Smooth muscle cell (in vitro differentiated cells): ENCODE data around the gene RIMBP2. TPM values are rescaled to one million over a fixed set of nuclear protein-coding genes. Genes with fewer than 3 reads are reported as not detected.

Experiments
- DNase-seq: peaks from one replicate; lab custom pipeline; 2025; ENCODE audit not compliant: unreplicated experiment; lab: John Stamatoyannopoulos, UW
- H2AFZ ChIP-seq: fragments of 200-600 bp; sonication (generic); 2 replicates; pipeline ENCODE4 v1.6.0; 2016; ENCODE audit warnings: antibody characterized with exemption, low read depth, mild to moderate bottlenecking
- H3F3A ChIP-seq: fragments of 200-600 bp; sonication (generic); 2 replicates; pipeline ENCODE4 v1.6.0; 2017; ENCODE audit warnings: antibody characterized with exemption, low read depth
- H3K27ac ChIP-seq: fragments of 200-600 bp; sonication (generic); 2 replicates; pipeline ENCODE4 v1.5.1; 2016; ENCODE audit warnings: low read depth, mild to moderate bottlenecking
- H3K27me3 ChIP-seq: fragments of 200-600 bp; sonication (generic); 2 replicates; pipeline ENCODE4 v1.6.1; 2016; ENCODE audit warnings: low read depth, mild to moderate bottlenecking
- H3K36me3 ChIP-seq: fragments of 200-600 bp; sonication (generic); 2 replicates; pipeline ENCODE4 v1.5.1; 2016; ENCODE audit warnings: low read depth
- H3K4me1 ChIP-seq: fragments of 200-600 bp; sonication (generic); 2 replicates; pipeline ENCODE4 v1.5.1; 2016; ENCODE audit warnings: low read depth
- H3K4me2 ChIP-seq: fragments of 200-600 bp; sonication (generic); 2 replicates; pipeline ENCODE4 v1.6.0; 2016; ENCODE audit warnings: mild to moderate bottlenecking
- H3K4me3 ChIP-seq: fragments of 200-600 bp; sonication (generic); 2 replicates; pipeline ENCODE4 v1.5.1; 2016; ENCODE audit warnings: mild to moderate bottlenecking
- H3K79me2 ChIP-seq: fragments of 200-600 bp; sonication (generic); 2 replicates; pipeline ENCODE4 v1.6.0; 2016; ENCODE audit warnings: low read depth, mild to moderate bottlenecking
- H3K9ac ChIP-seq: fragments of 200-600 bp; sonication (generic); 2 replicates; pipeline ENCODE4 v1.6.0; 2016; ENCODE audit warnings: low read depth
- H3K9me3 ChIP-seq: fragments of 200-600 bp; sonication (generic); replicated peaks from 2 replicates; pipeline ENCODE4 v1.5.1; 2016; ENCODE audit warnings: low read depth
- H4K20me1 ChIP-seq: fragments of 200-600 bp; sonication (generic); 2 replicates; pipeline ENCODE4 v1.6.0; 2016; ENCODE audit warnings: low read depth
- CTCF ChIP-seq: fragments of 200-600 bp; sonication (generic); IDR thresholded peaks from 2 replicates; pipeline ENCODE4 v1.5.1; 2017; ENCODE audit warnings: borderline replicate concordance, mild to moderate bottlenecking, antibody characterized with exemption; ENCODE audit not compliant: insufficient read depth, poor library complexity, severe bottlenecking
- WGBS: methylation state at CpG from one replicate; pipeline ENCODE4 v1.1.7; 2016; ENCODE audit warnings: low lambda C conversion rate; 5-methylcytosine and 5-hydroxymethylcytosine counted together
- polyA plus RNA-seq: library from polyadenylated mRNA; unstranded; fragments of >200 nt; fragmentation: Nextera tagmentation; extraction: Ambion mirVana; gene quantifications from 2 replicates; pipeline ENCODE4 v1.2.1, GENCODE V29; 2016
- total RNA-seq: library from RNA; depleted of rRNA; stranded (reverse); fragments of >200 nt; gene quantifications from 2 replicates; pipeline ENCODE4 v1.2.3, GENCODE V29; 2014

Gene RIMBP2
- total and polyA plus RNA-seq, 2 experiments from 2014 or later, result 2.3 TPM; not detected in 1

GRCh38 chr12:130441771-130442760 lies 274.0 kb downstream of the RIMBP2 start:
- Histone ChIP-seq H3K4me3 (no peak overlapping the region), H3K9ac (no peak overlapping the region), H3K36me3 (no peaks in the 10 kb centered on the region), H3K9me3 (no peaks in the 10 kb centered on the region), H3K79me2 (no peaks in the 10 kb centered on the region), H3F3A (no peaks in the 10 kb centered on the region), H4K20me1 (no peaks in the 10 kb centered on the region), H2AFZ (no peak overlapping the region), H3K27ac (no peak overlapping the region), H3K4me2 (no peak overlapping the region), H3K27me3 (no peaks in the 10 kb centered on the region), H3K4me1 (no peaks in the 10 kb centered on the region)
- TF ChIP-seq CTCF, result no peak
- 92% methylated on average over 45 of the region's 45 CpGs for WGBS
- no peak for DNase-seq

GRCh38 chr12:130440411-130441080 lies 275.6 kb downstream of the RIMBP2 start:
- no peak for TF ChIP-seq CTCF
- no peaks in the 10 kb centered on the region for H3K4me1 ChIP-seq
- no peak for DNase-seq
- H3K9ac ChIP-seq, result no peak overlapping the region
- H4K20me1 ChIP-seq, result no peaks in the 10 kb centered on the region
- H3K79me2 ChIP-seq, result no peaks in the 10 kb centered on the region
- H3F3A ChIP-seq, result no peaks in the 10 kb centered on the region
- H3K9me3 ChIP-seq, result no peaks in the 10 kb centered on the region
- WGBS, result 94% methylated on average over 23 of the region's 23 CpGs
- no peak overlapping the region for H3K4me3 ChIP-seq
- H2AFZ ChIP-seq, result no peak overlapping the region
- H3K27me3 ChIP-seq, result no peaks in the 10 kb centered on the region
- H3K36me3 ChIP-seq, result no peaks in the 10 kb centered on the region
- no peak overlapping the region for H3K4me2 ChIP-seq
- no peak overlapping the region for H3K27ac ChIP-seq

DNA sequence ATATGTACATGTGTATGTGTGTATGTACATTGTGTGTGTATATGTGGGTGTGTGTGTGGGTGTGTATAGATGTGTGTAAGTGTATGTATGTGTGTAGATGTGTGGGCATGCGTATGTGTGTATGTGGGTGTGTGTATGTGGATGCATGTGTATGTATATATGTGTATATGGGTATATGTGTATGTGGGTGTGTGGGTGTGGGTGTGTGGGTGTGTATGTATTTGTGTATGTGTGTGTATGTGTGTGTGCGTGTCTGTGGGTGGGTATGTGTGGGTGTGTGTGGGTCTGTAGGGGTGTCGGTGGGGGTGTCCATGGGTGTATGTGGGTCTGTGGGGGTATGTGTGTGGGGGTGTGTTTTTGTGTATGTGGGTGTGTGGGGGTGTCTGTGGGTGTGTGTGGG lies 276.8 kb downstream of the RIMBP2 start:
- Histone ChIP-seq H2AFZ (no peak overlapping the region), H3K9me3 (no peaks in the 10 kb centered on the region), H3K4me3 (no peak overlapping the region), H3K36me3 (no peaks in the 10 kb centered on the region), H3F3A (no peaks in the 10 kb centered on the region), H3K27ac (no peak overlapping the region), H3K9ac (no peak overlapping the region), H4K20me1 (no peaks in the 10 kb centered on the region), H3K27me3 (no peaks in the 10 kb centered on the region), H3K4me2 (no peak overlapping the region), H3K79me2 (no peaks in the 10 kb centered on the region), H3K4me1 (no peaks in the 10 kb centered on the region)
- 100% methylated on average over 1 of the region's 3 CpGs for WGBS
- DNase-seq, result no peak
- no peak for TF ChIP-seq CTCF
